ENCODE results near the gene STYXL2.

STYXL2 gene

DNA sequence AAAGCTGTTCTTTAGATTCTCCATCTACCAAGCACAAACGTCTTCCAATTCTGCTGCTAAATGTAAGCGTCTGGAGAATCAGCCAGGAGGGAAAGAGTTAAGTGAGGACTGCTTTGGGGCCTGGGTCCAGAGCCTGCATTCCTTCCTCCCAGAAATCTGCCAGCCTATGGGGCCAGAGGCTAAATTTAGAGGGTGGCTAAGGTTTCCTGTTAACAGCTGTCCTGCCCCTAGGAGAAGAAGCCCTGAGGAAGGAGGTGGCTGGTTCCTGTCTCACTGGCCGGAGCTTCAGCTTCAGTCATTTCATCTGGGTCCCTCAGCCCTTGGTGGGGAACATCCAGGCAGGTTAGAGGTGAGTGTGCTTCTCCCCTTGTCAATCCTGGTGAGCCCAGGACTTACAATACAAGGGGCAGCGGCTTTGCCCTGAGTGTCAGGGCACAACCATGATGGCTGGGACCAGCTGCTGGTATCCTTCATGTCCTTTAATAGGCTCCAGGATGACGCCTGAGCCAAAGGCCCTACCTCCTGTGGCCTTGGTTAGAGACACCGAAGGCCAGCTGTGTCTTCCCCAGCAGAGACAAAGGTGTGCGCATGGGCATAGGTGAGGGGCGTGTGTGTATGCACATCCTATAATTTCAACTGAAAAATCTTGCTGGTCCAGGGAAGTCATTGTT is at the start of gene STYXL2:
Gene STYXL2 (plus strand): TSS at position 230 of the 671 bp plus-strand sequence. CDS start 775 bp downstream, outside the sequence.
- no peaks in the 10 kb centered on the region for H3K36me3 Mint-ChIP-seq

DNA sequence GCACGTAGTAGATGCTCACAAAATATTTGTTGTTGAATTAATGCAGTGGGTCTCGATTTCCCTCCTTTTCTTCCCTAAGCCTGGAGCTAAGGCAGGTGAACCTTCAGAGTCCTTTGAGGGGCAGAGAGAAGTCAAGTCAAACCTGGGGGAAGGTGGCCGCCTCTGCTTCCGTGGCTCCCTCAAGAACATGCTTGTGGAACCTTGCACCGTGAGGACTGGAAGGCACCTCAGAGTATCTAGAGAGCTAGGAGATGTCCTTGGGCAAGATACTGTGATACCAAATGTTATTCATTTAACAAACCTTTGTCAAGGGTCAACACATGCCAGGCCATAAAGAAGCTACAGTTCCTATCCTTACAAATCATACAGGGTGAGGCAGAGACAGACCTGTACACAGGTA is 42.0 kb upstream of the STYXL2 start:
- Mint-ChIP-seq H3K27ac (no peak overlapping the region), H3K9me3 (no peaks in the 10 kb centered on the region), H3K4me1 (no peaks in the 10 kb centered on the region), H3K27me3 (no peaks in the 10 kb centered on the region), H3K4me3 (no peak overlapping the region), H3K36me3 (no peaks in the 10 kb centered on the region)
- ATAC-seq, result no peak

More for the DNA sequence above, at the start of gene STYXL2:
- Mint-ChIP-seq H3K9me3 (peaks cover 3% of the 10 kb centered on the region), H3K27me3 (peaks cover 26% of the 10 kb centered on the region), H3K27ac (no peak within 1 kb of the TSS), H3K4me3 (no peak within 1 kb of the TSS), H3K4me1 (peaks cover 10% of the 10 kb centered on the region)
- no peak for ATAC-seq

DNA sequence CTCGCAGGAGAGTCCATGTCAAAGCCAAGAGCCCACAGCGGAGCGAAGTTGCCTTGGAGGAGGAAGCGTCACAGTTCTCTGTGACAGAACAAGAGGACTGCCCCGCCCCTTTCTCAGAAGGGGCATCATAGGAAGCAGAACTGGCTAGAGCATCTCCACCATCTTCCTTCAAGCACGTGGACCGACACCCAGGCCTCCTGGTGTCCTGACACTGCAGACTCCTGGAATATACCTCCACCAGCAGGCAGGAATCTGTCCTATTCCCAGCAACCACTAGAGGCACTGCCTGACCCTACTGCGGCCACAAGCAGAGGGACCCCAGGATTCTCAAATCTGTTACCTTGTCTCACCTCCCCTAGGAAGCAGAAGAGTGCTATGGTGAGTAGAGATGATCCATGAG is 41.5 kb upstream of the STYXL2 start:
- H3K27ac Mint-ChIP-seq, result no peak overlapping the region

DNA sequence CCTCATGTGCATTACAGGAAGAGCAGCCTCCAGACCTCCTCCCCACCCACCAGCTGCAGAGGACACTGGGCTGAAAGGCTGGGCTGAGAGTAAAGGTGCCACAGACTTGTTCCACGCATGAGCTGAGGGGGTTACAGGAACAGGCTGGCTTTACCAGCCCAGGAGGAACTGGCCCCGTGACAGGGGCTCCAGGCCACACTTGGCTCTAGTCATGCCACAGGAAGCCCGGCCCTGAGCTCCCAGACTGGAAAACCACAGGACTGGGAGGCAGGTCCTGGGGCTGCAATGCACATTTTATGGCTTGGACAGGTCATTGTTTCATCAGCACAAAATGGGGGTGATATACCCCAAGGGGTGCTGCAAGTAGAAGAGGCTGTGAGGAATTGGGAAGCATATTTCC is 39.3 kb upstream of the STYXL2 start:
- no peak for ATAC-seq
- Mint-ChIP-seq H3K4me1 (peaks cover 6% of the 10 kb centered on the region), H3K9me3 (no peaks in the 10 kb centered on the region), H3K27me3 (no peaks in the 10 kb centered on the region), H3K36me3 (no peaks in the 10 kb centered on the region), H3K4me3 (no peak overlapping the region), H3K27ac (no peak overlapping the region)

More for the DNA sequence above, 41.5 kb upstream of the STYXL2 start:
- H3K4me3 Mint-ChIP-seq, result no peak overlapping the region
- no peaks in the 10 kb centered on the region for H3K36me3 Mint-ChIP-seq
- H3K27me3 Mint-ChIP-seq, result no peaks in the 10 kb centered on the region
- H3K4me1 Mint-ChIP-seq, result no peaks in the 10 kb centered on the region
- no peaks in the 10 kb centered on the region for H3K9me3 Mint-ChIP-seq
- no peak for ATAC-seq

DNA sequence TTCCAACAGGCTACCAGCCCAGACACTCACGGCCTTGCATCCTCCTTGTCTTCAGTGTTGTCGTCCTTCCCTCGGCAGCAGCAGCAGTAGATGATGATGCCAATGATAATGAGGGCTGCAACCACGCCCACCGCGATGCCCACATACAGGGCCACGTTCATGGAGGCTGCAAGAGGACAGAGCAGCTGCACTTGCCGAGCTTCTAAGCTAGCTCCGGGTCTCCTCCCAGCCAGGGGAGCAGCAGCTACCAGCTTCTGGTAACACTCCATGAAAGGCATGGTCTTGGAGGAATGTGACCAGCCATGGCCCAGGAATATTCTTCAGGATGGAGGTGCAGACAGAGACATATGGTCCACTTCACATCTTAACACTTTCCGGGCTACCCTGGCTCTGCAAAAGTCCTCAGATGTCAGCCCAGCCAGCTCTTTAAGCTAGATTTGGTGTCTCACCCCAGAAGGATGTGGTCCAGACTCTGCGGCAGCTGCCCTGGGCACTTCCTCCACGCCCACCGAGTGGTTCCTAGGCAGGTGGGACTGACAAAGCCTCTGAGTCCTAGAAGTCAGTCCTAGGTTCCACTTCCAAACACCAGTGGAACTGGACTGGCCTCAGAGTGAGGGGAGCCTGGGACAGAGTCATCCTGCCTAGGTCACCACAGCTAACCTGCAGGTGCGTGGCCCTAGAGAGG is 38.8 kb upstream of the STYXL2 start:
- no peaks in the 10 kb centered on the region for H3K27me3 Mint-ChIP-seq
- ATAC-seq, result no peak

DNA sequence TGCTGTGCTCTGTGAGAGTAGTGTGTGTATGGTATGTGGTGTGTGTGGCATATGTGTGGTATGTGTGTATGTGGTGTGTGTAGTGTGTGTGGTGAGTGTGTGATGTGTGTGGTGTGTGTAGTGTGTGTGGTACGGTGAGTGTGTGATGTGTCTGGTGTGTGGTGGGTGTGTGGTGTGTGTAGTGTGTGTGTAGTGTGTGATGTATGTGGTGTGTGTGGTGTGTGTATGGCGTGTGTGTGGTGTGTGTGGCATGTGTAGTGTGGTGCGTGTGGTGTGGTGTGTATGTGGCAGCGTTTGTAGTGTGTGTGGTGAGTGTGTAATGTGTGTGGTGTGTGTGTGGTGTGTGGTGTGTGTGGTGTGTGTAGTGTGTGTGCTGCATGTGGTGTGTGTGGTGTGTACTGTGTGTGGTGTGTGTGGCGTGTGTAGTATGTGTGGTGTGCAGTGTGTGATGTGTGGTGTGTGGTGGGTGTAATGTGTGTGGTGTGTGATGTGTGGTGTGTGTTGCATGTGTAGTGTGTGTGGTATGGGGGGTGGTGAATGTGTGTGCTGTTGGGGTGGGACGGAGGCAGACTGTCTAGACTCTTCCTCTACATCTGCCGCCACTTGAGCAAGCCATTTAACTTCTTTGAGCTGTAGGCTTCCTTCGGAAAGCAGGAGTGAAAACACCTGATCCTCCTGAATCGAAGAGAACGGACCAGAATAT is 37.2 kb upstream of the STYXL2 start:
- ATAC-seq, result no peak
- Mint-ChIP-seq H3K4me3 (no peak overlapping the region), H3K36me3 (no peaks in the 10 kb centered on the region), H3K4me1 (peaks cover 6% of the 10 kb centered on the region), H3K27me3 (no peaks in the 10 kb centered on the region), H3K27ac (no peak overlapping the region), H3K9me3 (no peaks in the 10 kb centered on the region)

More for the DNA sequence above, 38.8 kb upstream of the STYXL2 start:
- no peak overlapping the region for H3K4me3 Mint-ChIP-seq
- H3K27ac Mint-ChIP-seq, result no peak overlapping the region
- peaks cover 6% of the 10 kb centered on the region for H3K4me1 Mint-ChIP-seq
- no peaks in the 10 kb centered on the region for H3K36me3 Mint-ChIP-seq
- H3K9me3 Mint-ChIP-seq, result no peaks in the 10 kb centered on the region

DNA sequence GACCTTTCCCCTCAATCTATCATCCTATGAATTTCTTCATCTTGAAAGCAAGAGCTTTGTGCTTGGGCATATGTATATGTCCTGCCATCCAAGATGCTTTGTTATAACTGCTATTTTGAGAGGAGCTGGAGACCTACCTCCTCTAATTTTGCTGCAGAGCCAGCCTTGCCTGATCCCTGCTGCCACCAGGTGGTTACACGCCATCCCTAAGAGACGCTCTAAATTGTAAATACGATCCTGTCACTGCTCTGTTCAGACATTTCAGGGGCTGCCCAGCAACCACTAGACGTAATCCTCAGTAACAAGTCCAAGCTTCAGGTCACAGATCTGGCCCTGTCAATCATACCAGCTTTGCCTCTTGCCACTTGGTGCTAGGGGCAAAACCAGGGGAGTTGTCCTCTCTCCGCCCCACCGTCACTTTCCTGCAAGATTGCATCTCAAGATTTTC is 36.6 kb upstream of the STYXL2 start:
- Mint-ChIP-seq H3K36me3 (no peaks in the 10 kb centered on the region), H3K27ac (no peak overlapping the region), H3K4me3 (no peak overlapping the region), H3K4me1 (peaks cover 6% of the 10 kb centered on the region), H3K27me3 (no peaks in the 10 kb centered on the region), H3K9me3 (no peaks in the 10 kb centered on the region)
- ATAC-seq, result peak; percentile 71

DNA sequence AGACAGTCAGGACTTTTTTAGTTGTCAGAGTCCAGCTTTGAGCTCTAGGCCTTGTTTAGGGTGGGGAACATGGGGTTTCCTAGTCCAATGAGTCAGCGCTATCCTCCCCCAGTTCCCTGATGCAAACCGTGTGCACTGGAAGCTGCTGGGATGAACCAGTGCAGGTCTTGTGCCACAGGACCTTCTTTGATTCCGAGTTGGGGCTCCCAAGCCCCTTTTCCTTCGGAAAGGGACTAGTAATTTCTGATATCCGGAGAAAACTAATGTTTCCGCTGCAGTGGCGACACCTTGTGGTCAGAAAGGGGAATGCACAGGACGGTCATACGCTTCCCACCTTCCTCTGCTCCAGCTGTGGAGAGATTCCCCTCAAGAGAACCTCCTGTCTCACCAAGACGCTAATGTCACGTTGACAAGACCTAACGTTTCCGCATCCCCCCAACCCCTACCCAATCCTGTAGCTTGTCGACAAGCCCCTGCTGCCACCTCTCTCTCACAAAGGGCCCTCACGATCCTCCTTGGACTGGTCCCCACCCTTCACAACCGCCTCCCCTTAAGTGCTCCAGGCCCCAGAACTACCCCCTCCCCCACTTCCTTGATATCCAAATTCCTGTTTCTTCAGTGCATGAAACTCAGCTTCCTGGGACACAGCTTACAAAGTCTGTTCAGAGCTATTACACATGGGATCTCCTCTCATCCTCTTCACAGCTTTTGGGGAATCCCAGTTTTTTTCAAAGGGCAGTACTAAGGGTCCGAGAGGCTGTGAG is 34.6 kb upstream of the STYXL2 start:
- Mint-ChIP-seq H3K4me1 (peaks cover 6% of the 10 kb centered on the region), H3K4me3 (no peak overlapping the region), H3K9me3 (no peaks in the 10 kb centered on the region), H3K27ac (peak overlapping the region; percentile 56), H3K27me3 (peaks cover 1% of the 10 kb centered on the region), H3K36me3 (no peaks in the 10 kb centered on the region)
- peak; percentile 42 for ATAC-seq

DNA sequence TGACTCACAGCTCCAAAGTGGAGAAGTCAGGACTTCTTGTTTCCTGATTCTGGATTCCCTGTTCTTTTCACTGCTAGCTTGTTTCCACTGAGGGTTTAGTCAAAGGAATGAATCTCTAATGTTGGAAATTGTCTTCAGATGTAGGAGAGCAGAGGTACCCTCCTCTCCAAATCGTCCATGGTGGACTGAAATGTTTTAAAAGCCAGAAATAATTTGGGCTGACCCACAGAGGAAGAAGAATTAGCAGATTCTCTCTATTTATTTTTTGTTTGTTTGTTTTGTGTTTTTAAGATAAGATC is 34.1 kb upstream of the STYXL2 start:
- H3K36me3 Mint-ChIP-seq, result no peaks in the 10 kb centered on the region
- no peak overlapping the region for H3K27ac Mint-ChIP-seq
- no peak for ATAC-seq
- H3K4me3 Mint-ChIP-seq, result no peak overlapping the region
- H3K9me3 Mint-ChIP-seq, result no peaks in the 10 kb centered on the region
- H3K4me1 Mint-ChIP-seq, result peaks cover 6% of the 10 kb centered on the region
- peaks cover 6% of the 10 kb centered on the region for H3K27me3 Mint-ChIP-seq

DNA sequence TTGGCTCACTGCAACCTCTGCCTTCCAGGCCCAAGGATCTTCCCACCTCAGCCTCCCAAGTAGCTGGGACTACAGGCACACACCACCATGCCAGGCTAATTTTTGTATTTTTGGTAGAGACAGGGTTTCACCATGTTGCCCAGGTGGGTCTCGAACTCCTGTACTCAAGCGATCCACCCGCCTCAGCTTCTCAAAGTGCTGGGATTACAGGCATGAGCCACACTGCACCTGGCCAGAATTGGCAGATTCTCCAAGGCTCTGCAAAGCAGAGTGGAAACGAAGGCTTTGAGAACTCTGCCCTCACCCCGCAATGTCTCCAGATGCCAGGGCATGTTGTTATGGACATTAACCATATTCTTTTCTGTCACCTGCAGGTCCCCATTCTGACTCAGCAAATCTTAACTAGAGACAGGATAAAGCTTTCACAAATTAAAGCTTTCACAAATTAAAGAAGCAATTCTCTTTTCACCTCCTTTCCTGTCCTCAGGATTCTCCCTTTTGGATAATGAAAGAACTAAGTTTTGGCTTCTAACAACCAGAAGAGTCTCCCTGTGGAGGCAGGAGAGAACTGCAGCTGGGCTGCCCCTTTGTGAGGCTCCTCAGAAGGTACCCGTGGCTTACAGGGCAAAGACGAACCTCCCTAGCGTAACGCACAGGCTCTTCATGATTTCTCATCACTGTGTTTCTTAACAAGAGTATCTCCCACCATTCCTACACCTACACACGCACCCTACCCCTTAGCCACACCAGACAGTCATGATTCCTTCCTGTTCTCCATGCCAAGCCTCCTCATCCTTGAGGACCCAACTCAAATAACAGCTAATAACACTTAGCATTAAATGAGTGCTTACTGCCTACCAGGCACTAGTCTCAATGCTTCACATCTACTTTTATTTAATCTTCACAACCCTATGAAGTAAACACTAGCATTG is 33.5 kb upstream of the STYXL2 start:
- Mint-ChIP-seq H3K27me3 (peaks cover 9% of the 10 kb centered on the region), H3K9me3 (no peaks in the 10 kb centered on the region), H3K4me3 (no peak overlapping the region), H3K27ac (no peak overlapping the region), H3K4me1 (peaks cover 6% of the 10 kb centered on the region), H3K36me3 (no peaks in the 10 kb centered on the region)
- no peak for ATAC-seq

DNA sequence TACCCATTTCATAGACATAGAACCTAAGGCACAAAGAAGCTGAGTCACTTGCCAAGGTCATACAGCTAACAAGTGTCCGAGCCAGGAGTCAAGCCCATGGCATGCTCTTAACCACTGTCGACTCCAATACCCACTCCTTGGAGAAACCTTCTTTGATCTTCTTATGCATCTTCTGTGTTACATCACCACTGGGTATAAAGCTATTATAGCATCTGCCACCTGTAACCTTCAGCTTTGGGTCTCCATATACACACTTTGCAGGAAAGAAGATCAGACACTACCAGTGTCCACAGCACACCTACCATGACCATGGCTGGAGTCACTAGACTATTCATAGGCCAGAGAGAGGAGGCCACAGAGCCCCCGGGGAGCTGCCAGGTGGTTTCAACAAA is 32.8 kb upstream of the STYXL2 start:
- no peak for ATAC-seq
- no peaks in the 10 kb centered on the region for H3K9me3 Mint-ChIP-seq
- H3K36me3 Mint-ChIP-seq, result no peaks in the 10 kb centered on the region
- H3K4me3 Mint-ChIP-seq, result no peak overlapping the region
- peaks cover 6% of the 10 kb centered on the region for H3K4me1 Mint-ChIP-seq
- no peak overlapping the region for H3K27ac Mint-ChIP-seq
- peaks cover 9% of the 10 kb centered on the region for H3K27me3 Mint-ChIP-seq

DNA sequence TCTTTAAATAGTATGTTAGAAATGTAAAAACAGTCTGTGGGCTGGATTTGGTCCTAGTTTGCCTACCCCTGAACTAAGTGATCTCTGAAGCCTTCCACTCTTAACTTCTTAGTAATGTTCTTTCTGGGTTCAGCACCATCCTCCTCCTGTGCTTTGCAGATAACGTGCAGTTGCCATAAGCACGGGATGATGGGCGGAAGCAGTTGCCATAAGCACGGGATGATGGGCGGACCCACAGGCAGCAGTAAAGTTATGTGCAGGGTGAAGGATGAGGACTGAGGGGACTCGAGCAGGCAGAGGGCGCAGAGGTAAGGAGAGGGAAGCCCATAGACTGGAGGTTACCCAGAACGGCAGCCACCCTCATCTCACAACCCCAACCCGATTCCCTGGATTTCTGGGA is 29.3 kb upstream of the STYXL2 start:
- Mint-ChIP-seq H3K4me1 (no peaks in the 10 kb centered on the region), H3K27me3 (peaks cover 9% of the 10 kb centered on the region), H3K9me3 (no peaks in the 10 kb centered on the region), H3K36me3 (no peaks in the 10 kb centered on the region), H3K4me3 (no peak overlapping the region), H3K27ac (no peak overlapping the region)
- no peak for ATAC-seq

DNA sequence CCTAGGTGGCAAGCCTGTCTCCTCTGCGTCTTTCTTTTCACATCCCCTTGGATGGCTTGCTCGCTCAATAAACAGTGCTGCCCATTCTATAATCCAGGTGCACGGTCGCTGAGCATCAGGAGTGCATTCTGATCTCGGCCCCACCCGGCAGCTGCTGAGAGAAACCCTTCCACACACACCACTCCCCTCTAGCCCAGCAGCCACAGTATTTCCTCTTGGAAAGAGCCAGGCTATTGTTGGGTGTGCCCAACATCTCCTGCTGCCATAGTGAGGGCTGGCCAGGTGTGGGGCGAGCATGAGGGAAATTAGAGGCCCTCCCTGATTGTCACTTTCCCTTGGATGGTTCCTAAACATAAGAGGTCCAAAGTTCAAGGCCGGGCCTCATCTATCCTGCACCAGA is 28.4 kb upstream of the STYXL2 start:
- ATAC-seq, result no peak
- H3K4me3 Mint-ChIP-seq, result no peak overlapping the region
- H3K27me3 Mint-ChIP-seq, result peaks cover 13% of the 10 kb centered on the region
- H3K9me3 Mint-ChIP-seq, result no peaks in the 10 kb centered on the region
- H3K27ac Mint-ChIP-seq, result no peak overlapping the region
- no peaks in the 10 kb centered on the region for H3K36me3 Mint-ChIP-seq
- H3K4me1 Mint-ChIP-seq, result no peaks in the 10 kb centered on the region

DNA sequence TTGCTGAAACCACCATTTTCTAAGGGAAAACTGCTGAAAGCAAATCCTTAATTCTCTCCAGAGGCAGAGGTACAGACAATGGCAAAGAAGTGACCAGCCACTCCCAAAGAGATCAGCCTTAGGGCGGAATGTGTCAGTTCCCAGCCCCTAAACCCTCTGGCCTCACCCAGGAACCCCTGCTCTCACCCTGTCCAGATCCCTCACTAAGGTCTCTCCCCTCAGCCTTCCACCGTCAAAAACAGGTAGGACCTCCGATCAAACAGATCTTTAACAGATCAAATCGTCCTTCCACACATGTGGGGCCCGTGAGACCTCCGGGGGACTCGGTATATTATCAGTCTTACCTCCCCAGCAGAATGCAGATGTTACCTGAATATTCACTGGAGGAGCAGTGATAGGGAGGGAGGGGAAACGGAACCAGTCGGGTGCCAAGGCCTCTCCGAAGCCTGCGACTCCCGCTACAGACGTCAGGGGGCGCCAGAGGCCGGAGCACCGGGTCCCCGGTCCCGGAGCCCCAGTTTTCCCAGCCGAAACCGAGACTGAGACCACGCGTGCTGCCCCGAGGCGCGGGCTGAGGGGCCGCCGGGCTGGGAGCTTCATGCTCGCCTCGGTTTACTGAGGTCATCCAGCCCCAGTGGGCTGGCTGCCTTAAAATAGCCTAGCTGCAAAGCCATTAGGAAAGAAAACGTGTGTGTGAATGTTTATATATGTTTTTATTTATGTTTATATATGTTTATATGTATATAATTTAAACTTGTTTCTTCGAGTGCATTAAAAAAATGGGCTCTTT is 27.3 kb upstream of the STYXL2 start:
- H3K27me3 Mint-ChIP-seq, result peaks cover 17% of the 10 kb centered on the region
- H3K36me3 Mint-ChIP-seq, result no peaks in the 10 kb centered on the region
- peak; percentile 77 for ATAC-seq
- no peak overlapping the region for H3K27ac Mint-ChIP-seq
- H3K9me3 Mint-ChIP-seq, result no peaks in the 10 kb centered on the region
- H3K4me3 Mint-ChIP-seq, result peak overlapping the region; percentile 43
- H3K4me1 Mint-ChIP-seq, result no peaks in the 10 kb centered on the region

Data from stimulated activated memory B cell treated with anti-CD40 and anti-IgM and Interleukin-4, amounts not matched to agents 10 μg/mL and 1 μg/mL and 100 μg/mL, for 72 hours (primary cell).